ENCODE results near the gene TSPAN18.

GRCh38 chr11:44702889-44703288, 23.9 kb upstream of the TSPAN18 start:
- TF ChIP-seq, protein P1, sequence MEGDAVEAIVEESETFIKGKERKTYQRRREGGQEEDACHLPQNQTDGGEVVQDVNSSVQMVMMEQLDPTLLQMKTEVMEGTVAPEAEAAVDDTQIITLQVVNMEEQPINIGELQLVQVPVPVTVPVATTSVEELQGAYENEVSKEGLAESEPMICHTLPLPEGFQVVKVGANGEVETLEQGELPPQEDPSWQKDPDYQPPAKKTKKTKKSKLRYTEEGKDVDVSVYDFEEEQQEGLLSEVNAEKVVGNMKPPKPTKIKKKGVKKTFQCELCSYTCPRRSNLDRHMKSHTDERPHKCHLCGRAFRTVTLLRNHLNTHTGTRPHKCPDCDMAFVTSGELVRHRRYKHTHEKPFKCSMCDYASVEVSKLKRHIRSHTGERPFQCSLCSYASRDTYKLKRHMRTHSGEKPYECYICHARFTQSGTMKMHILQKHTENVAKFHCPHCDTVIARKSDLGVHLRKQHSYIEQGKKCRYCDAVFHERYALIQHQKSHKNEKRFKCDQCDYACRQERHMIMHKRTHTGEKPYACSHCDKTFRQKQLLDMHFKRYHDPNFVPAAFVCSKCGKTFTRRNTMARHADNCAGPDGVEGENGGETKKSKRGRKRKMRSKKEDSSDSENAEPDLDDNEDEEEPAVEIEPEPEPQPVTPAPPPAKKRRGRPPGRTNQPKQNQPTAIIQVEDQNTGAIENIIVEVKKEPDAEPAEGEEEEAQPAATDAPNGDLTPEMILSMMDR (IDR thresholded peaks at IDR 0.05; ENCODE audit: low read length): no peak
- no peak for TF ChIP-seq EZH2phosphoT487 (IDR thresholded peaks at IDR 0.05; ENCODE audit: low read length)
